Astrocyte (in vitro differentiated cells and primary cell): ENCODE measurements around the gene MFAP2.

Experiments
- CTCF ChIP-seq: IDR thresholded peaks from 2 replicates; pipeline ENCODE4 v1.5.1; 2011; ENCODE audit warnings: low read depth, mild to moderate bottlenecking, inconsistent platforms, low read length, moderate library complexity; ENCODE audit not compliant: insufficient read depth
- EZH2 ChIP-seq: IDR thresholded peaks from 2 replicates; pipeline ENCODE4 v1.6.1; 2012; ENCODE audit warnings: mild to moderate bottlenecking, low read length, inconsistent platforms; ENCODE audit not compliant: insufficient read depth

DNA sequence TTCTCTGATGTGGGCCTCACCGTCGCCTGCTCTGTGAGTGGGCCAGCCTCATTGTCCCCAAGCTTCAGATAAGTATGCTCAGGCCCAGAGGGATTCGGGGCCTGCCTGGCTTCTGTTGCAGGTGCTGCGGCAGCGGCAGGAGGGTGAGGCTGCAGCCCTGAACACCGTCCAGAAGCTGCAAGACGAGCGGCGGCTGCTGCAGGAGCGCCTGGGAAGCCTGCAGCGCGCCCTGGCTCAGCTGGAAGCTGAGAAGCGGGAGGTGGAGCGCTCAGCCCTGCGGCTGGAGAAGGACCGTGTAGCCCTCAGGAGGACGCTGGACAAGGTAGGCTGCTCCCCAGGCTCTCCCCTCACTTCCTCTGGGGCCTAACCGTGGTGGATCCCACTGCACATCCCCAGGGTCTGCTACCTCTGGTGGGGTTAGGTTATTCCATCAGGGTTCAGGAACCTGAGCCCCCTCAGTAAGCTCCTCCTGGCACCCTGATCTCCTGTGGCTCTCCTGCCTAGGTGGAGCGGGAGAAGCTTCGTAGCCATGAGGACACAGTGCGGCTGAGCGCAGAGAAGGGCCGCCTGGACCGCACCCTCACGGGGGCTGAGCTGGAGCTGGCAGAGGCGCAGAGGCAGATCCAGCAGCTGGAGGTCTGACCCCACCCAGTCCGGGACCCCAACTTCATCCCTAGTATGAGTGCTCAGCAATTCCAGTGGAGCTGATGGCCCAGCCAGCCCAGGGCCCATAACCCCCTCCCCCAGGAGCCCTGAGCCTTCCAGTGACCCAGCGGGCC is 10.1 kb downstream of the MFAP2 start:
- no peak for TF ChIP-seq CTCF
- TF ChIP-seq EZH2, result no peak
